ENCODE measurements around the gene BICD1. TPM values are rescaled to one million over a fixed set of nuclear protein-coding genes. Genes with fewer than 3 reads are reported as not detected.

The BICD1 gene
- polyA plus RNA-seq, 1 of the 3 experiments (the other 2 are of a cell fraction): 12.1 TPM

- CTCF ChIA-PET: interaction anchor here (1.6 kb wide), 1 partner anchor 45 kb away, joined by 3 read pairs; no protein-coding TSS in a partner anchor
Measured at GRCh38 chr12:32357601-32358249, 251.1 kb downstream of the BICD1 start.

More at GRCh38 chr12:32357601-32358249, 251.1 kb downstream of the BICD1 start:
- Histone ChIP-seq H3K9me2 (no peaks in the 10 kb centered on the region), H3K4me3 (ENCODE audit: low read depth in 2 of 2, low read length in 1 of 2) (no peak overlapping the region), H3K9ac (no peak overlapping the region), H4K20me1 (ENCODE audit: insufficient read depth) (no peaks in the 10 kb centered on the region), H3K27me3 (ENCODE audit: insufficient read depth) (no peaks in the 10 kb centered on the region), H3K27ac (ENCODE audit: low read depth in 2 of 2, low read length in 1 of 2) (no peak overlapping the region), H3K4me2 (no peak overlapping the region), H2AFZ (ENCODE audit: low read depth) (no peak overlapping the region), H3F3A (replicated peaks; ENCODE audit: insufficient read depth) (no peaks in the 10 kb centered on the region), H3K36me3 (replicated peaks in 1 of 2; ENCODE audit: control insufficient read depth in 1 of 2, insufficient read depth in 2 of 2, low read length in 1 of 2) (peaks cover 0 to 7% of the 10 kb centered on the region in 2 experiments), H3K9me3 (no peaks in the 10 kb centered on the region), H3K79me2 (ENCODE audit: insufficient read depth) (no peaks in the 10 kb centered on the region), H3K4me1 (ENCODE audit: control insufficient read depth in 1 of 2, insufficient read depth in 2 of 2, low read depth in 1 of 2, low read length in 1 of 2) (no peaks in the 10 kb centered on the region)
- POLR2A ChIA-PET: no interaction called here
- TF ChIP-seq FOXJ3 (CRISPR knock-in tag; IDR thresholded peaks at IDR 0.05) (no peak), MAX (IDR thresholded peaks at IDR 0.05; ENCODE audit: low read depth) (no peak), REST (IDR thresholded peaks at IDR 0.05; ENCODE audit: low read depth, low read length) (no peak), USF2 (IDR thresholded peaks at IDR 0.05; ENCODE audit: borderline replicate concordance, low read depth, low read length) (no peak), YY1 (IDR thresholded peaks at IDR 0.05; ENCODE audit: low read depth) (no peak), CTCF (IDR thresholded peaks at IDR 0.05) (no peak), ELF1 (IDR thresholded peaks at IDR 0.05) (no peak), PBX3 (IDR thresholded peaks at IDR 0.05) (no peak), RCOR1 (IDR thresholded peaks at IDR 0.05; ENCODE audit: low read length) (no peak), CHD2 (IDR thresholded peaks at IDR 0.05; ENCODE audit: low read length, partially characterized antibody) (no peak), EZH2phosphoT487 (IDR thresholded peaks at IDR 0.05; ENCODE audit: borderline replicate concordance, low read depth) (no peak), GATA2 (CRISPR knock-in tag; IDR thresholded peaks at IDR 0.05) (no peak), FOXM1 (IDR thresholded peaks at IDR 0.05; ENCODE audit: low read depth) (no peak), EP300 (IDR thresholded peaks at IDR 0.05; ENCODE audit: borderline replicate concordance in 1 of 2, low read depth in 1 of 2, low read length in 1 of 2) (no peak), TCF12 (IDR thresholded peaks at IDR 0.05) (no peak)
- no peak for DNase-seq
- WGBS (ENCODE audit: low lambda C conversion rate): 96% methylated on average over 8 of the region's 8 CpGs
